ENCODE results near the gene AKR1B1.

- no peak for TF ChIP-seq CTCF (IDR thresholded peaks at IDR 0.05; ENCODE audit: extremely low read depth in 1 of 2, insufficient read depth in 1 of 2, low read depth in 1 of 2, low read length in 2 of 2)
- no peak for TF ChIP-seq POLR2A (IDR thresholded peaks at IDR 0.05; ENCODE audit: low read depth, low read length)
- TF ChIP-seq POLR2AphosphoS5 (IDR thresholded peaks at IDR 0.05; ENCODE audit: insufficient read depth, low read depth, low read length) = no peak
- no peak for TF ChIP-seq EZH2 (IDR thresholded peaks at IDR 0.05; ENCODE audit: borderline replicate concordance, low read depth, low read length, severe bottlenecking)
- TF ChIP-seq MAX (IDR thresholded peaks at IDR 0.05; ENCODE audit: insufficient read depth, insufficient read length) = no peak
- no peak for TF ChIP-seq MYC (IDR thresholded peaks at IDR 0.05; ENCODE audit: low read depth, low read length)
- TF ChIP-seq FOS (IDR thresholded peaks at IDR 0.05; ENCODE audit: borderline replicate concordance, insufficient read depth, low read length) = no peak
These were observed 41.5 kb upstream of the AKR1B1 start for GRCh38 chr7:134500406-134500805.

All from endothelial cell of umbilical vein (primary cell).